Testis (tissue), 2 donors: ENCODE results near the gene TREH.

Experiments
- CTCF ChIP-seq, 3 experiments: fragments of 450-650 bp in 2 of 3; fragments of 200-600 bp in 1 of 3; sonication (generic) in 1 of 3; IDR thresholded peaks; one replicate each; pipeline ENCODE4 v1.5.1; 2016 to 2019; ENCODE audit warnings: antibody characterized with exemption in 3 of 3, mild to moderate bottlenecking in 2 of 3, moderate library complexity in 1 of 3
- POLR2A ChIP-seq: fragments of 450-650 bp; IDR thresholded peaks from one replicate; pipeline ENCODE4 v1.6.1; 2017; ENCODE audit warnings: antibody characterized with exemption, mild to moderate bottlenecking, moderate library complexity

DNA sequence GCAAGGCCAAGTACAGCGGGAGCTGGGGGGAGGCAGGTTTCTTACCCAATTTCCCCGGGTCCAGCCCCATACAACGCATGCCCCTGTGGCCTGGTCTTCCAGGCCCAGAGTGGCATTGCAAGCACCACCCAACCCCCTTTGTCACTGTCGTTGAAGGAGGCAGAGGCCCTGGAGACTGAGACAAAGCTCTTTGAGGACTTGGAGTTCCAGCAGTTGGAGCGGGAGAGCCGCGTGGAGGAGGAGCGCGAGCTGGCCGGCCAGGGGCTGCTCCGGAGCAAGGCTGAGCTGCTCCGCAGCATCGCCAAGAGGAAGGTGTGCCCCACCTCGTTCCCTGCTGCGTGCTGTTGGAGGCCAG lies 44.2 kb downstream of the TREH start:
- TF ChIP-seq CTCF (IDR thresholded peaks at IDR 0.05) (no peak), POLR2A (no peak)
